ENCODE measurements around the gene LHFPL4.

DNA sequence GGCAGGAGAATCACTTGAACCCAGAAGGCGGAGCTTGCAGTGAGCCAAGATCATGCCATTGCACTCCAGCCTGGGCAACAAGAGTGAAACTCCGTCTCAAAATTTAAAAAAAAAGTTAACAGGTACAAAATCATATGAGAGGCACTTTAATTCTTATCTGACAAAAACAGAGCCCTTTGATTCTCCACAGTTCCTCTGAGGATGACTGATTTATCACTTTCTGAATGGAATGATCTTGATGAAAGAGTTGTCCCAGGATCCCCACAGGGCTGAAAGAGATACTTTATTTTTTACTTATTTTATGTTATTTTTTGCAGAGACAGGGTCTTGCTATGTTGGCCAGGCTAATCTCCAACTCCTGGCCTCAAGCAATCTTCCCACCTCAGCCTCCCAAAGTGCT, 4.0 kb downstream of the LHFPL4 start:
- TF ChIP-seq POLR2AphosphoS5 (IDR thresholded peaks at IDR 0.05; ENCODE audit: low read depth, low read length) (no peak), RFX5 (IDR thresholded peaks at IDR 0.05; ENCODE audit: borderline replicate concordance, low read depth, low read length) (no peak), GABPA (IDR thresholded peaks at IDR 0.05; ENCODE audit: borderline replicate concordance, insufficient read depth, low read length) (no peak), POLR2A (IDR thresholded peaks at IDR 0.05; ENCODE audit: control extremely low read depth in 1 of 2, low read depth in 2 of 2, low read length in 2 of 2) (no peak)
- TF ChIP-seq, protein P1, sequence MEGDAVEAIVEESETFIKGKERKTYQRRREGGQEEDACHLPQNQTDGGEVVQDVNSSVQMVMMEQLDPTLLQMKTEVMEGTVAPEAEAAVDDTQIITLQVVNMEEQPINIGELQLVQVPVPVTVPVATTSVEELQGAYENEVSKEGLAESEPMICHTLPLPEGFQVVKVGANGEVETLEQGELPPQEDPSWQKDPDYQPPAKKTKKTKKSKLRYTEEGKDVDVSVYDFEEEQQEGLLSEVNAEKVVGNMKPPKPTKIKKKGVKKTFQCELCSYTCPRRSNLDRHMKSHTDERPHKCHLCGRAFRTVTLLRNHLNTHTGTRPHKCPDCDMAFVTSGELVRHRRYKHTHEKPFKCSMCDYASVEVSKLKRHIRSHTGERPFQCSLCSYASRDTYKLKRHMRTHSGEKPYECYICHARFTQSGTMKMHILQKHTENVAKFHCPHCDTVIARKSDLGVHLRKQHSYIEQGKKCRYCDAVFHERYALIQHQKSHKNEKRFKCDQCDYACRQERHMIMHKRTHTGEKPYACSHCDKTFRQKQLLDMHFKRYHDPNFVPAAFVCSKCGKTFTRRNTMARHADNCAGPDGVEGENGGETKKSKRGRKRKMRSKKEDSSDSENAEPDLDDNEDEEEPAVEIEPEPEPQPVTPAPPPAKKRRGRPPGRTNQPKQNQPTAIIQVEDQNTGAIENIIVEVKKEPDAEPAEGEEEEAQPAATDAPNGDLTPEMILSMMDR (IDR thresholded peaks at IDR 0.05; ENCODE audit: control extremely low read depth in 1 of 3, insufficient read depth in 1 of 3, low read depth in 1 of 3, low read length in 3 of 3): no peak

All from H1 (cell line).